ENCODE measurements around the gene SEL1L3. TPM values are rescaled to one million over a fixed set of nuclear protein-coding genes. Genes with fewer than 3 reads are reported as not detected.

SEL1L3 gene
- total RNA-seq, 1 experiment from 2014 or later, result 48.3 TPM

DNA sequence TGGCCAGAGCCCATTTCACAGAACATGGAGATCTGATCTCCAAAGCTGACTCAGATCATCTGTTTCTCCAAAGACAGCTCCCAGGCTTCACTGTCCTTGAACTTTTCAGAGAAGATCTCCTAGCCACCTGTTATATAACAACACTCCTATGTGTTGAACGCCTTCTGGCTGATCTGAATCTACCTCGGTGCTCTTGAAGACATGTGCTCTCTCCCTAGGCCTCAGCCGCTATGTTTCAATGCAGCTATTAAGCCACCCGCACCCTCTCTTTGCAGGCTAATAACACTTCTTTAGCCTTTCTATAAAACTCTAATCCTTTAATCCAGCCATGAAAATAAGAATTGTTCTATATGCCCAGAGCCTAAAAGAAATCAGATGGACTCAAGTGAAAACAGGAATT, 34.9 kb downstream of the SEL1L3 start:
- H3K23me2 ChIP-seq (ENCODE audit: insufficient read length, low read depth, low read length, poor library complexity, severe bottlenecking), result no peaks in the 10 kb centered on the region
- H3K4me2 ChIP-seq (ENCODE audit: insufficient read depth, insufficient read length, low read length), result no peak overlapping the region
- H2AFZ ChIP-seq (ENCODE audit: low read length), result no peak overlapping the region
- H4K5ac ChIP-seq (ENCODE audit: insufficient read length, low read depth, low read length), result no peak overlapping the region
- no peak overlapping the region for H3K23ac ChIP-seq (ENCODE audit: insufficient read length, low read depth, low read length)
- Mint-ChIP-seq H3K9me3 (no peaks in the 10 kb centered on the region), H3K4me3 (no peak overlapping the region), H3K36me3 (ENCODE audit: insufficient read depth in 1 of 3, low read depth in 3 of 3) (peaks cover 7 to 32% (median 28%) of the 10 kb centered on the region in 3 experiments), H3K27ac (peak overlapping the region in 1 of 3 experiments; percentile 78; a peak in 4 of 7 replicates), H3K27me3 (ENCODE audit: low read depth) (no peaks in the 10 kb centered on the region), H3K4me1 (peaks cover 5 to 7% of the 10 kb centered on the region in 2 experiments)
- H3K27ac ChIP-seq (ENCODE audit: insufficient read length, low read depth, low read length), result no peak overlapping the region
- H2BK12ac ChIP-seq (ENCODE audit: insufficient read length, low read depth, low read length), result no peak overlapping the region
- TF ChIP-seq, protein P1, sequence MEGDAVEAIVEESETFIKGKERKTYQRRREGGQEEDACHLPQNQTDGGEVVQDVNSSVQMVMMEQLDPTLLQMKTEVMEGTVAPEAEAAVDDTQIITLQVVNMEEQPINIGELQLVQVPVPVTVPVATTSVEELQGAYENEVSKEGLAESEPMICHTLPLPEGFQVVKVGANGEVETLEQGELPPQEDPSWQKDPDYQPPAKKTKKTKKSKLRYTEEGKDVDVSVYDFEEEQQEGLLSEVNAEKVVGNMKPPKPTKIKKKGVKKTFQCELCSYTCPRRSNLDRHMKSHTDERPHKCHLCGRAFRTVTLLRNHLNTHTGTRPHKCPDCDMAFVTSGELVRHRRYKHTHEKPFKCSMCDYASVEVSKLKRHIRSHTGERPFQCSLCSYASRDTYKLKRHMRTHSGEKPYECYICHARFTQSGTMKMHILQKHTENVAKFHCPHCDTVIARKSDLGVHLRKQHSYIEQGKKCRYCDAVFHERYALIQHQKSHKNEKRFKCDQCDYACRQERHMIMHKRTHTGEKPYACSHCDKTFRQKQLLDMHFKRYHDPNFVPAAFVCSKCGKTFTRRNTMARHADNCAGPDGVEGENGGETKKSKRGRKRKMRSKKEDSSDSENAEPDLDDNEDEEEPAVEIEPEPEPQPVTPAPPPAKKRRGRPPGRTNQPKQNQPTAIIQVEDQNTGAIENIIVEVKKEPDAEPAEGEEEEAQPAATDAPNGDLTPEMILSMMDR (conservative IDR thresholded peaks at IDR 0.05), result no peak
- H3K4ac ChIP-seq (ENCODE audit: low read depth, low read length), result no peak overlapping the region
- H2BK5ac ChIP-seq (ENCODE audit: insufficient read length, low read length), result no peak overlapping the region
- H4K8ac ChIP-seq (replicated peaks; ENCODE audit: insufficient read length, low read depth, low read length), result no peak overlapping the region
- no peak overlapping the region for H3K9ac ChIP-seq (ENCODE audit: extremely low read depth, insufficient read length, low read length)
- H4K91ac ChIP-seq (ENCODE audit: insufficient read length, low read depth, low read length), result no peak overlapping the region
- H3K56ac ChIP-seq (ENCODE audit: insufficient read length, low read depth, low read length), result no peak overlapping the region
- no CpG with 5 or more reads among the region's 4 CpGs for WGBS (ENCODE audit: extremely low coverage, insufficient read length, low lambda C conversion rate)
- H4K20me1 ChIP-seq (ENCODE audit: control insufficient read depth, insufficient read depth, insufficient read length), result no peaks in the 10 kb centered on the region
- no peak overlapping the region for H2BK20ac ChIP-seq (ENCODE audit: low read depth, low read length, poor library complexity, severe bottlenecking)
- H3K4me1 ChIP-seq (ENCODE audit: insufficient read depth, low read length), result no peaks in the 10 kb centered on the region
- no peaks in the 10 kb centered on the region for H3K27me3 ChIP-seq (ENCODE audit: insufficient read depth, low read length)
- H3K79me2 ChIP-seq (ENCODE audit: insufficient read depth, low read length), result no peaks in the 10 kb centered on the region
- DNase-seq, result no peak
- no peak overlapping the region for H3K14ac ChIP-seq (ENCODE audit: insufficient read depth, low read length)
- no peak overlapping the region for H2BK120ac ChIP-seq (ENCODE audit: low read depth, low read length, poor library complexity, severe bottlenecking)
- H3K18ac ChIP-seq (ENCODE audit: insufficient read length, low read depth, low read length), result no peak overlapping the region
- no peak overlapping the region for H3T11ph ChIP-seq (ENCODE audit: low read length)
- no peaks in the 10 kb centered on the region for H3K9me3 ChIP-seq (ENCODE audit: control insufficient read depth, low read depth, low read length)
- no peak overlapping the region for H2BK15ac ChIP-seq (ENCODE audit: low read depth, low read length)
- H2AK5ac ChIP-seq (ENCODE audit: insufficient read length, low read length), result no peak overlapping the region
- no peaks in the 10 kb centered on the region for H3K79me1 ChIP-seq (ENCODE audit: insufficient read depth, low read depth, low read length, poor library complexity, severe bottlenecking)

Measured in H9 (cell line).